ENCODE data around the gene ZNF778. TPM values are rescaled to one million over a fixed set of nuclear protein-coding genes. Genes with fewer than 3 reads are reported as not detected.
"Not testable (repeated sequence)": the region's sequence is repeated elsewhere in the genome, so short reads cannot be mapped to it uniquely, and the experiment has no call there.

ZNF778 gene
- polyA plus RNA-seq, 1 experiment: 5.5 TPM

DNA sequence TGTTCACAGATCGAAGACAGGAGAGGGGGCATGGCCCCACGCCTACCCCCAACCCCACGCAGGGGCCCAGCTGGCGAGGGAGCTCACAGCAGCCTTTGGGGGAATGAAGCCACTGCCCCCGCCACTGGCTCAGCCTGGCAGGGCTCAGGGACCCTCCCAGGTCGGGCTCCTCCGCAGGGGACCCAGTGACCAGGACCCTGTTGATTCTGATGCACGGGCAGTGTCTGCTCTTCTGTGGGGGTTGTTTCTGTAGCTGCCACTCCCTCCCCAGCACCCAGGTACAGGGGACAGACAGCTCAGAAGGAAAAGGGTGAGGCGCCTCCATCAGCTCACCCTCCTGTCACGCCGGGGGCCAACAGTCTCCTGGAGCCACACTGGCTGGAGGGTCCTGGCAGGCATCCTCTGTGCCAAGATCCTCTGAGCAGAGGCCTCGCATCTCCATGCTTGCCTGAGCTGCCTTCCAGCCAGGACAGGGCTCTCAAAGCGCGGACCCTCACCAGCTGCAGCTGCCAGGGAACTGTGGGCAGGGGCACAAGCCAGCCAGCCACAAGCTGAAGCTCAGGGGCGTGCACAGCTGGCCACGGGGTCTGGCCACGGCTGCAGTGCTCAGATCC lies 49.1 kb downstream of the ZNF778 start:
- no peak for DNase-seq (ENCODE audit: low read depth)
- Histone ChIP-seq H3K4me3 (ENCODE audit: low read depth, low read length) (no peak overlapping the region), H3K27me3 (ENCODE audit: control insufficient read depth, insufficient read depth, low read length) (no peaks in the 10 kb centered on the region), H3K36me3 (ENCODE audit: control insufficient read depth, insufficient read depth, low read length) (peaks cover 30% of the 10 kb centered on the region)
- CTCF ChIA-PET: interaction anchor here (0.6 to 1.5 kb wide), 3 partner anchors 19 to 40 kb away, joined by 3 to 5 read pairs (median 4); no protein-coding TSS in a partner anchor
- TF ChIP-seq, protein P1, sequence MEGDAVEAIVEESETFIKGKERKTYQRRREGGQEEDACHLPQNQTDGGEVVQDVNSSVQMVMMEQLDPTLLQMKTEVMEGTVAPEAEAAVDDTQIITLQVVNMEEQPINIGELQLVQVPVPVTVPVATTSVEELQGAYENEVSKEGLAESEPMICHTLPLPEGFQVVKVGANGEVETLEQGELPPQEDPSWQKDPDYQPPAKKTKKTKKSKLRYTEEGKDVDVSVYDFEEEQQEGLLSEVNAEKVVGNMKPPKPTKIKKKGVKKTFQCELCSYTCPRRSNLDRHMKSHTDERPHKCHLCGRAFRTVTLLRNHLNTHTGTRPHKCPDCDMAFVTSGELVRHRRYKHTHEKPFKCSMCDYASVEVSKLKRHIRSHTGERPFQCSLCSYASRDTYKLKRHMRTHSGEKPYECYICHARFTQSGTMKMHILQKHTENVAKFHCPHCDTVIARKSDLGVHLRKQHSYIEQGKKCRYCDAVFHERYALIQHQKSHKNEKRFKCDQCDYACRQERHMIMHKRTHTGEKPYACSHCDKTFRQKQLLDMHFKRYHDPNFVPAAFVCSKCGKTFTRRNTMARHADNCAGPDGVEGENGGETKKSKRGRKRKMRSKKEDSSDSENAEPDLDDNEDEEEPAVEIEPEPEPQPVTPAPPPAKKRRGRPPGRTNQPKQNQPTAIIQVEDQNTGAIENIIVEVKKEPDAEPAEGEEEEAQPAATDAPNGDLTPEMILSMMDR (IDR thresholded peaks at IDR 0.05; ENCODE audit: insufficient read depth, low read depth, low read length): no peak
- POLR2A ChIA-PET: no interaction called here

DNA sequence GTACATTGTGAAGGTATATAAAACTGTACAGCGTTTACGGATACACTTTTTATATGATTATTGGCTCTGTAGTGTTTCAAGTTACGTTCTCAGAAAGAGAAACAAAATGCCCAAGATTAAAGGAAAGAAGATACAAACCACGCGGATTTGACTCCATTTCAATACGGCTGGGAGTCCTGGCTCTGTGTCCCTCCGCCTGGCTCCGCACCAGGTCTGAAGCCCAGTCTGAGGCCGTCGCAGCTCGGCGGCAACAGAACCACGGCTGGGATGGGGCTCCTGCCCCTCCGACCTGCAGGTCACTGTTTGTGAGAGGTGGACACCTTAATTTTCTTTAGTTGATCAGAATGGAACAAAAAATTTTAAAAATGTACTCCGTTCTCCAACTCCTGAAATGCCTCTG lies 50.2 kb downstream of the ZNF778 start:
- CTCF ChIA-PET; H3K27me3 ChIP-seq (ENCODE audit: control insufficient read depth, insufficient read depth, low read length); H3K4me3 ChIP-seq (ENCODE audit: low read depth, low read length); DNase-seq (ENCODE audit: low read depth); POLR2A ChIA-PET: not testable (repeated sequence)
- peaks cover 30% of the 10 kb centered on the region for H3K36me3 ChIP-seq (ENCODE audit: control insufficient read depth, insufficient read depth, low read length)

DNA sequence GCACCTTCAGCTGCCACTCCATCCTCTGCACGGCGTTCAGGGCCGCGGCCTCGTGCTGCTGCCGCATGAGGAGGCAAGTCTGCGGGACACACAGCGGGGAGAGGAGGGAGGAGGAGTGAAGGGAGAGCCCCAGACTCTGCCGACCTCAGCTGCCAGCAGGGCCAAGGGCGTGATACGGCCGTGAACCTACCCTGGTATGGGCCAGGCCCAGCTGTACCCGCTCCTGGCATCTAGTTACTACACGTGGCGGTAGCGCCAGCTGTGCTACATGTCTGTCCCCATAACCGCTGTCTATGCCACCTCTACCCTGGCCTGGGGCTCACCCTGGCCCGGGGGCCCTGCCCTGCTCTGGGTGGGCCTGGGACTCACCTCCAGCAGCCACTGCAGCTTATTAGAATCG lies 51.1 kb downstream of the ZNF778 start:
- H3K36me3 ChIP-seq (ENCODE audit: control insufficient read depth, insufficient read depth, low read length): peaks cover 30% of the 10 kb centered on the region
- no peaks in the 10 kb centered on the region for H3K27me3 ChIP-seq (ENCODE audit: control insufficient read depth, insufficient read depth, low read length)
- POLR2A ChIA-PET: no interaction called here

DNA sequence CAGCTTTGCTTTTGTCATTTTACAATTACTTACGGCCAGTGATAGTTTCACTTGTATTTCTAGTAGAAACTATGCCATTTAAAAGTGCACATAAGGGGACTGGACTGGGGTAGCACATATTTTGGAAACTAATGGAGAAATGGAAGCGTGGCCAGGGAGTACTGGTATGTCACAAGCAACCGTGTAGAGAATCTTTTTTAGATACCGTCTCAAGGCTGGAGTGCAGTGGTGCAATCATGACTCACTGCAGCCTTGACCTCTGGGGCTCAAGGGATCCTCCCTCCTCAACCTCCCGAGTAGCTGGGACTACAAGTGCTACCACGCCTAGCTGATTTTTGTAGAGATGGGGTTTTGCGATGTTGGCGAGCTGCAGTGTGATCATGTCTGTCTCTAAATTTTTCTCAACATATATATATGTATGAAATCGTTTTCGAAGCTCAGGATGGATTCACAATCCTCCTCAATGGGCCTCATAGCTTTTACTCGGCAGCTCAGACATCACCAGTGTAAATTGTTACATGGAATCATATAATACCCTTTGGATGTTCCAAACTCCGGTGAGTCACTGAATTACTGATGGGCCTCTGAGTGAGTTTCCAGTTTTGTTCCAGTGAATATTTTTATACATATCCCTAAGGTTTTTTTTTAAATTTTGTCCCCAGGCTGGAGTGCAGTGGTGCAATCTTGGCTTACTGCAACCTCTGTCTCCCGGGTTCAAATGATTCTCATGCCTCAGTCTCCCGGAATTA lies 51.7 kb downstream of the ZNF778 start:
- ChIA-PET POLR2A (no interaction called here), CTCF (interaction anchor here (0.6 to 2.0 kb wide), 3 partner anchors 13 to 277 kb away, joined by 3 to 7 read pairs (median 3); no protein-coding TSS in a partner anchor)
- H3K4me3 ChIP-seq (ENCODE audit: low read depth, low read length): no peak overlapping the region
- no peak for DNase-seq (ENCODE audit: low read depth)
- no peaks in the 10 kb centered on the region for H3K27me3 ChIP-seq (ENCODE audit: control insufficient read depth, insufficient read depth, low read length)
- TF ChIP-seq, protein P1 (IDR thresholded peaks at IDR 0.05; ENCODE audit: insufficient read depth, low read depth, low read length): no peak
- H3K36me3 ChIP-seq (ENCODE audit: control insufficient read depth, insufficient read depth, low read length): peaks cover 35% of the 10 kb centered on the region

More for the DNA sequence above, 51.1 kb downstream of the ZNF778 start:
- H3K4me3 ChIP-seq (ENCODE audit: low read depth, low read length): no peak overlapping the region
- CTCF ChIA-PET: interaction anchor here (1.0 to 2.0 kb wide), 2 partner anchors 13 to 21 kb away, joined by 3 to 7 read pairs; no protein-coding TSS in a partner anchor
- TF ChIP-seq, protein P1 (IDR thresholded peaks at IDR 0.05; ENCODE audit: insufficient read depth, low read depth, low read length): no peak
- no peak for DNase-seq (ENCODE audit: low read depth)

DNA sequence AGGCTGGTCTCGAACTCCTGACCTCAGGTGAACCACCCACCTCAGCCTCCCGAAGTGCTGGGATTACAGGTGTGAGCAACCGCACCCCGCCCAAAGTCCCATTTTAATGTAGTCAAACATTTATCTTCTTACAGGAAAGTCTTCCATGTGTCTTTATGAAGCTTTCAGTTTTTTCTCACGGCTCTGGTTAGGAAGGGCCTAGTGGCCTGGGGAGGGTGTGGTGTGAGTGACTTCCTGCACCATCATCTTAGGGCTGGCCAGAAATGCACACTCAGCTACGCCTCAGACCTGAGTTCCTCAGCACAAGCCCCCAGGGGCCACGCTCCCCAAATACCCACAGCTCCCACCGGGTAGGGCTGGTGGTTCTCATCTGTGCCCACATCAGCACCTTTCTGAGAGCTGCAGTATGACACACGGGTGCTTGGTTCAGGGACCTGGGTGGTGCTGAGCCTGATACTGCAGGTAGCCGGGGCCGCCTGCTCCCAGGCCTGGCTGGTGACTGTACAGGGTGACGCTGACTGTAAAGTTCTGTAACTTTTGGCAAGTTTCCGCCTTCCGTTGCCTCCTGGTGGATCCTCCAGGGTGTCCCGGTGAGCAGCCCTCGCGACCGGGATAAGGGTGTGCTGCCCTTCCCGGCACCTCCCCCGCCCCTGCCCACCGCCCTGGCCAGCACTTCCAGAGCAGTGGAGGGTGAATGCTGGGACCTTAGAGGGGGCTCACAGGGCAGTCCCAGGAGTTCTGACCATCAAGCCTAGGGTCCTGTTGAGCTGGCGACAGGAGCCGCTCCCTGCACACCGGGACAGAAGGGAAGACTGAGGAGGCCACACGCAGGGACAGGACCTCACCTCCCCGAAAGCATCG lies 52.5 kb downstream of the ZNF778 start:
- H3K27me3 ChIP-seq (ENCODE audit: control insufficient read depth, insufficient read depth, low read length): no peaks in the 10 kb centered on the region
- DNase-seq (ENCODE audit: low read depth): no peak
- TF ChIP-seq, protein P1 (IDR thresholded peaks at IDR 0.05; ENCODE audit: insufficient read depth, low read depth, low read length): no peak
- POLR2A ChIA-PET: no interaction called here
- CTCF ChIA-PET: interaction anchor here (0.6 to 2.0 kb wide), 2 partner anchors 19 to 276 kb away, joined by 3 to 7 read pairs; no protein-coding TSS in a partner anchor
- peaks cover 39% of the 10 kb centered on the region for H3K36me3 ChIP-seq (ENCODE audit: control insufficient read depth, insufficient read depth, low read length)
- no peak overlapping the region for H3K4me3 ChIP-seq (ENCODE audit: low read depth, low read length)
